Calu3 (cell line): ENCODE data around the gene FBXL7. TPM values are rescaled to one million over a fixed set of nuclear protein-coding genes. Genes with fewer than 3 reads are reported as not detected.

Experiments used
- BruUV-seq: library from RNA; stranded (reverse); fragments of 400-500 nt; replicated peaks from 2 replicates; lab custom pipeline; 2021; lab: Mats Ljungman, UMichigan
- CTCF ChIA-PET: fragments of 300-600 bp; sonication (Branson Sonifier 250); formaldehyde crosslinking; loops from one replicate; lab custom pipeline; 2022; ENCODE audit warnings: antibody characterized with exemption; lab: Charles Lee
- DNase-seq: peaks from one replicate; pipeline ENCODE4 v3.0.0; 2022
- H3K27ac Mint-ChIP-seq: one replicate; pipeline ENCODE4 v1.8.0; 2022; ENCODE audit warnings: mixed read lengths; ENCODE audit not compliant: unreplicated experiment
- H3K27me3 Mint-ChIP-seq: one replicate; pipeline ENCODE4 v1.8.0; 2022; ENCODE audit warnings: mixed read lengths; ENCODE audit not compliant: unreplicated experiment
- H3K36me3 Mint-ChIP-seq: one replicate; pipeline ENCODE4 v1.8.0; 2022; ENCODE audit warnings: mild to moderate bottlenecking, moderate library complexity, mixed read lengths; ENCODE audit not compliant: insufficient read depth, unreplicated experiment
- H3K4me1 Mint-ChIP-seq: one replicate; pipeline ENCODE4 v1.8.0; 2022; ENCODE audit warnings: mild to moderate bottlenecking, low read depth, mixed read lengths; ENCODE audit not compliant: unreplicated experiment
- H3K4me3 Mint-ChIP-seq: one replicate; pipeline ENCODE4 v1.8.0; 2022; ENCODE audit warnings: mild to moderate bottlenecking, low read depth, moderate library complexity, mixed read lengths; ENCODE audit not compliant: unreplicated experiment
- H3K9me3 Mint-ChIP-seq: one replicate; pipeline ENCODE4 v1.8.0; 2022; ENCODE audit warnings: low read depth, mixed read lengths; ENCODE audit not compliant: unreplicated experiment
- CTCF ChIP-seq: fragments of 200-600 bp; IDR thresholded peaks from one replicate; pipeline ENCODE4 v1.8.0; 2022; ENCODE audit warnings: antibody characterized with exemption; ENCODE audit not compliant: unreplicated experiment
- intact Hi-C: fragments of 100-400 bp; cut with micrococcal nuclease; formaldehyde crosslinking; loops from one replicate; pipeline ENCODE4 v1.10.0; 2022; ENCODE audit not compliant: unreplicated experiment
- total RNA-seq: library from RNA; stranded (reverse); gene quantifications from 2 replicates; pipeline ENCODE4 v1.2.3, GENCODE V29; 2022

The FBXL7 gene
- total RNA-seq, 1 experiment from 2014 or later, result not detected

- H3K27ac Mint-ChIP-seq, result no peak overlapping the region
- CTCF ChIA-PET, result no interaction called here
- no peaks in the 10 kb centered on the region for H3K4me1 Mint-ChIP-seq
- TF ChIP-seq CTCF, result no peak
- no peaks in the 10 kb centered on the region for H3K36me3 Mint-ChIP-seq
- no peak overlapping the region for H3K4me3 Mint-ChIP-seq
- H3K27me3 Mint-ChIP-seq, result no peaks in the 10 kb centered on the region
- peaks cover 15% of the 10 kb centered on the region for H3K9me3 Mint-ChIP-seq
- DNase-seq, result no peak
- intact Hi-C loops, result no loop called here
- BruUV-seq, result no TSS peak
Observed at GRCh38 chr5:15533129-15533893, 33.3 kb downstream of the FBXL7 start.

DNA sequence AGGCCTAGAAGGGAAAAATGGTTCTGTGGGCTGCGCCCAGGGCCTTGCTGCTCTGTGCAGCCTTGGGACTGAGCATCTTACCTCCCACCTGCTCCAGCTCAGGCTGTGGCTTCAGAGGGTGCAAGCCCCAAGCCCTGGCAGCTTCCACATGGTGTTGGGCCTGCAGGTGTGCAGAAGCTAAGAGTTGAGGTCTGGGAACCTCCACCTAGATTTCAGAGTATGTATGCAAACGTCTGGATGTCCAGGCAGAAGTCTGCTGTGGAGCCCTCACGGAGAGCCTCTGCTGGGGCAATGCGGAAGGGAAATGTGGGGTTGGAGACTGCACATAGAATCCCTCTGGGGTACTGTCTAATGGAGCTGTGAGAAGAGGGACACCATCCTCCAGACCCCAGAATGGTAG, 36.0 kb downstream of the FBXL7 start:
- peaks cover 14% of the 10 kb centered on the region for H3K9me3 Mint-ChIP-seq

GRCh38 chr5:15538516-15538915, 38.5 kb downstream of the FBXL7 start:
- CTCF ChIA-PET, result no interaction called here
- no peak for TF ChIP-seq CTCF
- Mint-ChIP-seq H3K27ac (no peak overlapping the region), H3K4me1 (no peaks in the 10 kb centered on the region), H3K36me3 (no peaks in the 10 kb centered on the region), H3K9me3 (peaks cover 7% of the 10 kb centered on the region), H3K27me3 (no peaks in the 10 kb centered on the region), H3K4me3 (no peak overlapping the region)
- no peak for DNase-seq
- no TSS peak for BruUV-seq
- intact Hi-C loops, result no loop called here

More for the DNA sequence above, 36.0 kb downstream of the FBXL7 start:
- no peak for TF ChIP-seq CTCF
- BruUV-seq, result no TSS peak
- no peak overlapping the region for H3K27ac Mint-ChIP-seq
- CTCF ChIA-PET, result no interaction called here
- DNase-seq, result no peak
- no peak overlapping the region for H3K4me3 Mint-ChIP-seq
- H3K4me1 Mint-ChIP-seq, result no peaks in the 10 kb centered on the region
- intact Hi-C loops, result no loop called here
- H3K27me3 Mint-ChIP-seq, result no peaks in the 10 kb centered on the region
- no peaks in the 10 kb centered on the region for H3K36me3 Mint-ChIP-seq

- Mint-ChIP-seq H3K27me3 (no peaks in the 10 kb centered on the region), H3K4me3 (no peak overlapping the region), H3K27ac (no peak overlapping the region), H3K9me3 (peaks cover 7% of the 10 kb centered on the region), H3K36me3 (no peaks in the 10 kb centered on the region), H3K4me1 (no peaks in the 10 kb centered on the region)
- no peak for DNase-seq
- CTCF ChIA-PET, result interaction anchor here (0.6 kb wide), 1 partner anchor 57 kb away, joined by 8 read pairs; no protein-coding TSS in a partner anchor
- no peak for TF ChIP-seq CTCF
- BruUV-seq, result no TSS peak
- intact Hi-C loops, result no loop called here
Observed at GRCh38 chr5:15539951-15540350, 40.0 kb downstream of the FBXL7 start.
